Brain microvascular endothelial cell (primary cell): Measurements from ENCODE around the gene TACR2.

Experiments
- DNase-seq: peaks from one replicate; pipeline ENCODE4 v3.0.0-alpha.2; 2020
- H3K27ac ChIP-seq: fragments of 250-450 bp; sonication (Bioruptor Pico); 2 replicates; pipeline ENCODE4 v1.5.1; 2020; ENCODE audit warnings: mild to moderate bottlenecking, moderate library complexity
- H3K27me3 ChIP-seq: fragments of 250-450 bp; sonication (Bioruptor Pico); replicated peaks from 2 replicates; pipeline ENCODE4 v1.5.1; 2020; ENCODE audit warnings: mild to moderate bottlenecking
- H3K36me3 ChIP-seq: fragments of 250-450 bp; sonication (Bioruptor Pico); replicated peaks from 2 replicates; pipeline ENCODE4 v1.5.1; 2020; ENCODE audit warnings: mild to moderate bottlenecking
- H3K4me3 ChIP-seq: 2 replicates; pipeline ENCODE4 v1.5.1; 2011; ENCODE audit warnings: low read depth, mild to moderate bottlenecking, control low read depth, low read length, moderate library complexity
- CTCF ChIP-seq: IDR thresholded peaks from 2 replicates; pipeline ENCODE4 v1.5.1; 2011; ENCODE audit warnings: low read depth, mild to moderate bottlenecking, moderate library complexity, low read length, control low read depth, inconsistent platforms; ENCODE audit errors: missing control alignments
- in situ Hi-C: cut with HindIII; loops from 2 replicates; pipeline ENCODE4 v1.10.0; 2017; ENCODE audit warnings: low sequenced_read_pairs, low pct_ligation_motif_present

Gene TACR2

GRCh38 chr10:69382382-69383117 is 34.2 kb downstream of the TACR2 start:
- DNase-seq: peak; percentile 91
- in situ Hi-C loops: loop anchor here (25.0 kb wide), 1 partner anchor 145 kb away; no protein-coding TSS in a partner anchor
- Histone ChIP-seq H3K27me3 (no peaks in the 10 kb centered on the region), H3K4me3 (no peak overlapping the region), H3K27ac (peak overlapping the region; percentile 67), H3K36me3 (peaks cover 43% of the 10 kb centered on the region)
- no peak for TF ChIP-seq CTCF

- no peaks in the 10 kb centered on the region for H3K27me3 ChIP-seq
- H3K4me3 ChIP-seq: no peak overlapping the region
- TF ChIP-seq CTCF: no peak
- no peak for DNase-seq
- in situ Hi-C loops: loop anchor here (25.0 kb wide), 1 partner anchor 142 kb away; no protein-coding TSS in a partner anchor
- no peak overlapping the region for H3K27ac ChIP-seq
- peaks cover 31% of the 10 kb centered on the region for H3K36me3 ChIP-seq
Observed at GRCh38 chr10:69379800-69380199, 36.9 kb downstream of the TACR2 start.

- no peaks in the 10 kb centered on the region for H3K27me3 ChIP-seq
- DNase-seq: no peak
- no peak overlapping the region for H3K27ac ChIP-seq
- in situ Hi-C loops: loop anchor here (25.0 kb wide), 1 partner anchor 141 kb away; no protein-coding TSS in a partner anchor
- no peak for TF ChIP-seq CTCF
- no peak overlapping the region for H3K4me3 ChIP-seq
- peaks cover 29% of the 10 kb centered on the region for H3K36me3 ChIP-seq
Observed at GRCh38 chr10:69377933-69378332, 38.8 kb downstream of the TACR2 start.

- in situ Hi-C loops: loop anchor here (25.0 kb wide), 1 partner anchor 140 kb away; no protein-coding TSS in a partner anchor
- DNase-seq: no peak
- H3K4me3 ChIP-seq: no peak overlapping the region
- H3K27me3 ChIP-seq: no peaks in the 10 kb centered on the region
- peaks cover 30% of the 10 kb centered on the region for H3K36me3 ChIP-seq
- TF ChIP-seq CTCF: no peak
- no peak overlapping the region for H3K27ac ChIP-seq
Observed at GRCh38 chr10:69377191-69377590, 39.5 kb downstream of the TACR2 start.

- peaks cover 36% of the 10 kb centered on the region for H3K36me3 ChIP-seq
Observed at GRCh38 chr10:69376662-69377061, 40.1 kb downstream of the TACR2 start.

More at GRCh38 chr10:69376662-69377061, 40.1 kb downstream of the TACR2 start:
- no peak for TF ChIP-seq CTCF
- H3K27me3 ChIP-seq: no peaks in the 10 kb centered on the region
- DNase-seq: no peak
- H3K4me3 ChIP-seq: no peak overlapping the region
- no peak overlapping the region for H3K27ac ChIP-seq
- in situ Hi-C loops: loop anchor here (25.0 kb wide), 1 partner anchor 139 kb away; no protein-coding TSS in a partner anchor
